NCI-H2107 (cell line): ENCODE measurements around the gene TP53I11.

Experiments
- DNase-seq: peaks from one replicate; lab custom pipeline; 2025; lab: John Stamatoyannopoulos, UW

Gene TP53I11

GRCh38 chr11:44978274-44978960 lies 27.7 kb upstream of the TP53I11 start:
- DNase-seq: no peak

GRCh38 chr11:44977493-44977984 lies 26.9 kb upstream of the TP53I11 start:
- DNase-seq: no peak

- DNase-seq: no peak
Observed at GRCh38 chr11:44976576-44976975, 25.9 kb upstream of the TP53I11 start.

GRCh38 chr11:44974402-44975000 lies 23.8 kb upstream of the TP53I11 start:
- DNase-seq: no peak

- DNase-seq: no peak
Observed at GRCh38 chr11:44973632-44974401, 23.1 kb upstream of the TP53I11 start.

GRCh38 chr11:44972746-44973435 lies 22.2 kb upstream of the TP53I11 start:
- no peak for DNase-seq

GRCh38 chr11:44971185-44971584 lies 20.5 kb upstream of the TP53I11 start:
- DNase-seq: no peak

GRCh38 chr11:44970293-44970692 lies 19.6 kb upstream of the TP53I11 start:
- no peak for DNase-seq

GRCh38 chr11:44969651-44970252 lies 19.1 kb upstream of the TP53I11 start:
- no peak for DNase-seq

- DNase-seq: no peak
Observed at GRCh38 chr11:44968510-44968909, 17.8 kb upstream of the TP53I11 start.

GRCh38 chr11:44967930-44968496 lies 17.3 kb upstream of the TP53I11 start:
- no peak for DNase-seq

- no peak for DNase-seq
Observed at GRCh38 chr11:44966694-44967093, 16.0 kb upstream of the TP53I11 start.

GRCh38 chr11:44964526-44965209 lies 14.0 kb upstream of the TP53I11 start:
- DNase-seq: peak; percentile 55

- DNase-seq: no peak
Observed at GRCh38 chr11:44963948-44964347, 13.3 kb upstream of the TP53I11 start.

GRCh38 chr11:44963136-44963535 lies 12.5 kb upstream of the TP53I11 start:
- no peak for DNase-seq

- DNase-seq: no peak
Observed at GRCh38 chr11:44962464-44962863, 11.8 kb upstream of the TP53I11 start.

- DNase-seq: no peak
Observed at GRCh38 chr11:44960200-44960845, 9.6 kb upstream of the TP53I11 start.

GRCh38 chr11:44959064-44959463 lies 8.4 kb upstream of the TP53I11 start:
- no peak for DNase-seq

- no peak for DNase-seq
Observed at GRCh38 chr11:44957776-44958564, 7.3 kb upstream of the TP53I11 start.
